Mononuclear cell (primary cell): ENCODE results near the gene TENM4. TPM values are rescaled to one million over a fixed set of nuclear protein-coding genes. Genes with fewer than 3 reads are reported as not detected.

Source experiments
- H3K27me3 ChIP-seq: 2 replicates; pipeline ENCODE4 v1.6.0; 2011; ENCODE audit warnings: low read length, control low read depth; ENCODE audit not compliant: insufficient read depth
- H3K4me1 ChIP-seq: 2 replicates; pipeline ENCODE4 v1.5.1; 2011; ENCODE audit warnings: mild to moderate bottlenecking, low read length, control low read depth; ENCODE audit not compliant: insufficient read depth
- H3K4me3 ChIP-seq: 2 replicates; pipeline ENCODE4 v1.5.1; 2011; ENCODE audit warnings: mild to moderate bottlenecking, low read length, moderate library complexity
- H3K9me3 ChIP-seq: 2 replicates; pipeline ENCODE4 v1.5.1; 2011; ENCODE audit warnings: low read depth, mild to moderate bottlenecking, control low read depth, low read length
- total RNA-seq: library from RNA; depleted of rRNA; stranded (reverse); fragments of >200 nt; gene quantifications from one replicate; pipeline ENCODE4 v1.2.3, GENCODE V29; 2012

The TENM4 gene
- total RNA-seq, 1 donor: 0.63 TPM

GRCh38 chr11:79076526-79077115 lies 364.2 kb downstream of the TENM4 start:
- Histone ChIP-seq H3K4me1 (no peaks in the 10 kb centered on the region), H3K27me3 (no peaks in the 10 kb centered on the region), H3K9me3 (no peaks in the 10 kb centered on the region), H3K4me3 (no peak overlapping the region)

DNA sequence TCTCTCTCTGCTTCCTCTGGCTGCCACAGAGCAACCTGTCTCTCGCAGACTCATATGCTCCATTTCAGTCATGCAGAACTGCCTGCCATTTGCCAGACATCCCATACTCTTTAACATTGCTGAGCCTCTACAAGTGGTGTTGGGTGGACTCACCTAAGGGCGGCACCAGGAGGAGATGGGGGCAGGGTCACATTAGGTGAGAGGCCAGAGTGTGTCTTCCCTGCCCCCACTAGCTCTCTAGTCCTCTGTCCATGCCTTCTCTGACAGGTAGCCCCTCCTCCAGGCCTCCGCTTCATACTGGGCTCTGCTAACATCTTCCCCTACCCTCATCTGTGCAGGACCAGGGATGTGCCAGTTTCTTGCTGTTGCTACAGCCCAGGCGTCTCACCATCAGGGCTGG lies 366.3 kb downstream of the TENM4 start:
- H3K4me1 ChIP-seq: no peaks in the 10 kb centered on the region
- no peaks in the 10 kb centered on the region for H3K9me3 ChIP-seq
- no peak overlapping the region for H3K4me3 ChIP-seq
- no peaks in the 10 kb centered on the region for H3K27me3 ChIP-seq

DNA sequence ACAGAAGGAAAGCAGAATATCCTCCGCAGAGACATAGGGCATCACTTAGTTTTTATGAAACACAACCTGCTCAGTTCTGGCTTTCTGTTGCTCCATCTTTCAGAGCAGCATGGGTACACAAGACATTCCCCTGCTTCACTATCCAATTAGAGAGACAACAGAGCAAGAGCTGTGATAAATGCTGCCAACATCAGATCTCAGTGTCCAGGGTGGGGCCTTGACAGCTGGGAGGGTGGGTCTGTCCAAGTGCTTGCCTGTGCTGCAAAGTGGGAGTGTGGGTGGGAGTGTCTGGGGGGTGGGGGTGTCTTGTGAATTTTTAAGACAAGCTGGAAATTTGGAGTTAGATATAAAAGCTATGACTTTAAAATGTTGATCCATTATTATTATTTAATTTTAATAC lies 369.6 kb downstream of the TENM4 start:
- no peaks in the 10 kb centered on the region for H3K27me3 ChIP-seq
- H3K4me1 ChIP-seq: no peaks in the 10 kb centered on the region
- H3K9me3 ChIP-seq: no peaks in the 10 kb centered on the region

GRCh38 chr11:79070518-79070917 lies 370.3 kb downstream of the TENM4 start:
- no peaks in the 10 kb centered on the region for H3K9me3 ChIP-seq
- H3K4me1 ChIP-seq: no peaks in the 10 kb centered on the region
- no peak overlapping the region for H3K4me3 ChIP-seq
- H3K27me3 ChIP-seq: no peaks in the 10 kb centered on the region

More for the DNA sequence above, 369.6 kb downstream of the TENM4 start:
- H3K4me3 ChIP-seq: no peak overlapping the region

- Histone ChIP-seq H3K4me3 (no peak overlapping the region), H3K27me3 (no peaks in the 10 kb centered on the region), H3K4me1 (no peaks in the 10 kb centered on the region), H3K9me3 (no peaks in the 10 kb centered on the region)
Observed at GRCh38 chr11:79069504-79069903, 371.3 kb downstream of the TENM4 start.

DNA sequence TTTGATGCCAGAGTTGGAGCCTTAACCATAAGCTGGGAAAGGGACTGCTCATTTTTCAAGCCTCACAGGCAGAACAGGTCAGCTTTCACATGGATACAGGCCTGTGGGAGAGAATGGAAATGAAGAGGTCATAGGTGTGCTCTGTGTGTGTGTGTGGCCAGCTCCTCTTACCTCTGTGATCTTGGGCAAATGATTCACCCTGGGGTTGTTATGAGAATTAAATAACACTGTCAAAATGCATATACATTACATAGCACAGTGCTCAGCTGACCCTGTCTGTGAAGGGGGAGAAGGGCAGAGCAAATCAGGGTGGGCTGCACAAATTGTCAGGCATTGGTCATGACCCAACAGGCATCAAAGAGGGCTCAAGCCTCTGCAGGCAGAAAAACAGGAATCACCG lies 372.5 kb downstream of the TENM4 start:
- Histone ChIP-seq H3K27me3 (no peaks in the 10 kb centered on the region), H3K4me1 (no peaks in the 10 kb centered on the region), H3K4me3 (no peak overlapping the region), H3K9me3 (no peaks in the 10 kb centered on the region)

- H3K4me1 ChIP-seq: no peaks in the 10 kb centered on the region
- H3K27me3 ChIP-seq: no peaks in the 10 kb centered on the region
- no peak overlapping the region for H3K4me3 ChIP-seq
- no peaks in the 10 kb centered on the region for H3K9me3 ChIP-seq
Observed at GRCh38 chr11:79067352-79067679, 373.5 kb downstream of the TENM4 start.

DNA sequence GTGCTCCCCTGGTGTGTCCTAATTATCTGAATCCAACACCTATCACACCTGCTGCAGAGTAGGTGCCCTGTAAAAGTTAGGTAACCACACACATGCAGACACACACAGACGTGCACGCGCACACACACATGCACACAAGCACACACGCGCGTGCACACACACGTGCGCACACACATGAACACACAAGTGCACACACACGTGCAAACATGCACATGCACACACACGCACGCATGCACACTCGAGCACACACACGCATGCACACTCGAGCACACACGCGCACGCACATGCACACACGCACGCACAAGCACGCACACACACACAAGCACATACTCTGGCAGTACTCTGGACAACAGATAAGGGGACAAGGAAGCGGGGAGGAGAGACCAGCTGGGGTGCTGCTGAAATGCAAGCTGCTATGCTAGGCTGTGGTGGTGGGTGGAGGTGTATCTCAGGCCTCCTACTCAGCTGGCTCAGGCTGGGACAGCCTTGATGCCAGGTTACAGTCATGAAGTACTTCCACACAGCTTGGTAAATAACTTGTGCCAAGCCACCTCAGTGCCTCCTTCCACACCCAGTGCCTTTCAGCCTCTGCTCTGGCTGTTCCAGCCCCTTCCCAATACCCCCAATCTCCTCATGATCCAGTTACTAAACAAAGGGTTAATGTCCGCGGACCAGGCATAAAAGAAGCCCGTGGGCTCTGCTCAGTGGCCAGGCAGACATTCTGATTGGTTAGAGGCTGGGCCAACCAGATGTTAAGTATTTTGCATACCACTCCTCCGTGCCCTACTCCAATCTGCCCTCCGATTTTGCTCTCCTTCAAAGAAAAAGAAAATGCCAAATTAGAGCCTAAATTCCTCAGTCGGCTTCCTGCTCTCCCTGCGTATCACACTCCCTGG lies 374.1 kb downstream of the TENM4 start:
- Histone ChIP-seq H3K4me1 (no peaks in the 10 kb centered on the region), H3K9me3 (no peaks in the 10 kb centered on the region), H3K27me3 (no peaks in the 10 kb centered on the region), H3K4me3 (no peak overlapping the region)

GRCh38 chr11:79062814-79063762 lies 377.7 kb downstream of the TENM4 start:
- H3K4me1 ChIP-seq: no peaks in the 10 kb centered on the region
- no peaks in the 10 kb centered on the region for H3K27me3 ChIP-seq

DNA sequence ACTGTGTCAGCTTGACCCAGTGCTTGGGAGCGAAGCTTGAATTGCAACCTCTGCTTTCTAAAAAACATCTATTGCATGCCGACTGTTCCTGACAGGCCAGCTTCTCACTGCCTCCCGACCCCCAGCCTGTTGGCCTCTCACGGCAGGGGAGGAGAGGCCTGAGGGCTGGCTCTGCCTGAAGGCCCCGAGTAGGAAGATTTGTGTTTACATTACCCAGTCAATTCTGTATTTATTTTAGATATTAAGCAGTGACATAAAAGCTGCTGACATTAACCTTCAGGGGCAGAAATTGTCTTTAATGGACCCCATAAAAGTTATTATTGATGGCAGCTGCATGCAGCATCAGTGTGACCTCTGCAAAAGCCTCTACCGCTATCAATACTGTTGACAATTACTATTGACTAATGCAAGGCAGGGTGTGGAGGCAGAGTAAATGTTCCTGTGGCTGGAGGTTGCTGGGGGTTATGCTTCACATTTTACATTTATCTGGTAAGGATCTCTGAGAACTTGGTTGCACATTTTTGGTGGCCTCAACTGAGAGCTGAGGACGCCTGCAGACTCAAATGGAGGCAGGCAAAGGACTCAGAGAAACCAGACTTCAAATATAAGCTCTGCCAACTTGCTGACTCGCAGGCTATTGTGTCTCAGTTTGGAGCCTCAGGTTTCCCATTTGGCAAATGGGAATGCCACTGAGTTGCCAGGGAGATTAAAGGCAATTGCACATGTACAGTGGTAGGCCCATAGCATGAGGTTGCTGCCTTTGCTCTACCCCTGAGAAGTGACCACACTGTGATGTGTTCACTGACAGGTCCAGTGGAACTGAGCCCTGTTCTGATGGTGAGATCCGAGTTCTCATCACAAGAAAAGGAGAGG lies 380.5 kb downstream of the TENM4 start:
- Histone ChIP-seq H3K4me1 (no peaks in the 10 kb centered on the region), H3K4me3 (no peak overlapping the region), H3K27me3 (no peaks in the 10 kb centered on the region), H3K9me3 (no peaks in the 10 kb centered on the region)

More at GRCh38 chr11:79062814-79063762, 377.7 kb downstream of the TENM4 start:
- Histone ChIP-seq H3K9me3 (no peaks in the 10 kb centered on the region), H3K4me3 (no peak overlapping the region)

- Histone ChIP-seq H3K27me3 (no peaks in the 10 kb centered on the region), H3K4me3 (no peak overlapping the region), H3K9me3 (no peaks in the 10 kb centered on the region), H3K4me1 (no peaks in the 10 kb centered on the region)
Observed at GRCh38 chr11:79059141-79059540, 381.7 kb downstream of the TENM4 start.

DNA sequence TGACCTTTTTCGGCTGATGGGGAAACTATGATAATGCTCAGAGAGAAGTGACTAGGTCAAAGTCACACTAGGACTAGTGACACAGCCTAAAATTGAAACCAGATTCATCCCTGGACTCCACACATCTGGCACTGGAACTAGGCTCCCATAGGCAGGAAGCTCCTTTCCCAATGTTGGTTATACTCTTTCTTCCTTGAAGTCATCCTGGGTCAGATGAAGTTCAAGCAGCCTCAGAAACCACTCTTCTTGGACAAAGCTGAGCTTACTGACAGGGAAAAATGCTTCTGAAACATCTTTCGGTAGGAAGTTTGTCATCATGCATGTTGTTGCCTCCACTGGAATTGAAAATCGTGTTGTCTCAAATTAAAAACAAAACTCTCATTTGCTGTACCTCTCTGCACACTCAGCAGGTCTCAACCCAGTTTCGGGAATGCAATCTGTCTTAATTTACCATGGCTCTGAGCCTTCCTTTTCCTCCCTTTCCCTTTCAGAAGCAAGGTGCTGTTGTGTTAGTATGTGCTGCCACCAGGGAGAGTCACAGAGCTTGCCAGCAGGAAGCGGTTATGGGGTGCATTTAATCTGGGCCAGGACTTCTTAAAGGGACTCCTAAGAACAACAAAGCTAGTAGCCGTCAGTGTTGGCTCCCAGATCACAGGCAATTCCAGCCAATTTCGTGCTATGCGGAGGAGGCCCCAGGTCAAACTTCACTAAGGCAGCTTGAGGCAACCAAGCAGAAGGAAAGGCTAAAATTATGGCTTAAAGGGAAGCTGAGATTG lies 384.8 kb downstream of the TENM4 start:
- H3K4me3 ChIP-seq: no peak overlapping the region

GRCh38 chr11:79054636-79055035 lies 386.2 kb downstream of the TENM4 start:
- no peaks in the 10 kb centered on the region for H3K9me3 ChIP-seq
- H3K4me1 ChIP-seq: no peaks in the 10 kb centered on the region
- no peak overlapping the region for H3K4me3 ChIP-seq
- H3K27me3 ChIP-seq: no peaks in the 10 kb centered on the region

More for the DNA sequence above, 384.8 kb downstream of the TENM4 start:
- no peaks in the 10 kb centered on the region for H3K9me3 ChIP-seq
- H3K4me1 ChIP-seq: no peaks in the 10 kb centered on the region
- H3K27me3 ChIP-seq: no peaks in the 10 kb centered on the region

- Histone ChIP-seq H3K4me3 (no peak overlapping the region), H3K27me3 (no peaks in the 10 kb centered on the region), H3K4me1 (no peaks in the 10 kb centered on the region), H3K9me3 (no peaks in the 10 kb centered on the region)
Observed at GRCh38 chr11:79052544-79052943, 388.3 kb downstream of the TENM4 start.
